CMK (cell line): ENCODE data around the gene PPHLN1.
A peak's percentile ranks its signal among the peaks of the same experiment; 100 is the strongest.

ENCODE experiments used
- DNase-seq: peaks from one replicate; pipeline ENCODE4 v3.0.0-alpha.2; 2010; ENCODE audit warnings: low read depth

The PPHLN1 gene

DNA sequence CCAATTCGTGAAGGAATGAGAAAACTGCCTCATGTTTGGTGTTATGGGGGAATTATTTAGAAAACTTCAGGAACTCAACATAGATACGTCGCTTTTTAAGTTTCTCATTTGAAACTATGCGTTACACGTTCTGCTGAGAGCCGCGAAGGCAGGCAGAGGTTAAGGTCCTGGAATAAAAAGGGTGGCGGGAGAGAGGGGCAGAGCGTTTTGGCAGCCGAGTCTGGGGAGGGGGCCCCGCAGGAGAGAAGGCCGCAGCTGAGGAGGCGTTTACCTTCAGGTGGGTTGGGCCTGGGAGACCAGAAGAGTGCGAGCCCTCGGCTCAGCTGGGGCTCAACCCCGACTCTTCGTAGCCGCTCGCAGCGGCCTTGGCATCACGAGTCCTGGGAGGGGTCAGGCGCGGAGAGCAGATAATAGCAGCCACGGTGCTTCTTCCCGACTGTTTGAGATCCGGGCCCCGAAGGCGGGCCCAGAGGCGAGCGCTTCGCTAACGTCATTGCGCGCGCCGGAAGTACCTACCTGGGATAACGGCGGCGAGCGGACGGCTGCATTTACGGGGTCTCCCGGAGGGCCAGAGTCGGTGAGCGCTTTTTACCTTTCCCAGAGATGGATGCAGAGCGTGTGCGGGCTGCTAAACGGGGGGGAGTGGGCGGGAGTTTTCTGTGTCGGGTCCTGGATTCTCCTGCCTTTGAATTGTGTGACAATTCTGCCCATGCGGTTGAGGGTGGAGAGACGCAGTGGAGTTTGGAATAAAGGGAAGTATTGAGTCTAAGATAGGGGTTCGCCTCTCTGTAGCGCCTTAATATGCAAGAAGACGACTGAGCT lies at the start of gene PPHLN1, which contains the start of gene ZCRB1:
Gene PPHLN1, plus strand, starts transcription at position 515 of the 822 bp plus-strand sequence. CDS start 9,736 bp downstream, outside the sequence.
Gene ZCRB1, minus strand, starts transcription at position 442 of the 822 bp plus-strand sequence. CDS start 1,992 bp downstream, outside the sequence.
- DNase-seq = peak; percentile 59

DNA sequence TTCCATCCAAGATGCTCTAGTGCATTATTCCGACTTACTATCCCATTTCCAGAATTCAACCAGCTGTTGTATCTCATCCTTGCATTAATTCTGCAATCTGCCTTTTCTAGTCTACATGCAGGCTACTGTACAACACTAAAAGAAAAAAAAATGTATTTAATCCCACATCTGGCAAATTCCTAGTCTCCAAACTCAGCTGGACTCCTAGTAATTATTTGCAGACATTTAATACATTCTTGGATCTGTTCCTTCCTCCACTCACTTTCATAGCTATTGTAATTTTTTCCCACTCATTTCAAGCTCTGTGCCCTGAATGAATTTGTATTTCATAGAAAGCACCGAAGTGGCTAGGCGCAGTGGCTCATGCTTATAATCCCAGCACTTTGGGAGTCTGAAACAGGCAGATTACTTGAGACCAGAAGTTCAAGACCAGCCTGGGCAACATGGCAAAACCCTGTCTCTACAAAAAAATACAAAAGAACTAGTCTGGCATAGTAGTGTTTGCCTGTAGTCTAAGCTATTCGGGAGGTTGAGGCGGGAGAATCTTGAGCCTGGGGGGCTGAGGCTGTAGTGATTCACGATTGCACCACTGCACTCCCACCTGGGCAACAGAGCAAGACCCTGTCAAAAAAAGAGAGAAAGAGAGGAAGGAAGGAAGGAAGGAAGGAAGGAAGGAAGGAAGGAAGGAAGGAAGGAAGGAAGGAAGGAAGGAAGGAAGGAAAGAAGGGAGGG lies 48.4 kb upstream of the PPHLN1 start:
- DNase-seq = no peak

DNA sequence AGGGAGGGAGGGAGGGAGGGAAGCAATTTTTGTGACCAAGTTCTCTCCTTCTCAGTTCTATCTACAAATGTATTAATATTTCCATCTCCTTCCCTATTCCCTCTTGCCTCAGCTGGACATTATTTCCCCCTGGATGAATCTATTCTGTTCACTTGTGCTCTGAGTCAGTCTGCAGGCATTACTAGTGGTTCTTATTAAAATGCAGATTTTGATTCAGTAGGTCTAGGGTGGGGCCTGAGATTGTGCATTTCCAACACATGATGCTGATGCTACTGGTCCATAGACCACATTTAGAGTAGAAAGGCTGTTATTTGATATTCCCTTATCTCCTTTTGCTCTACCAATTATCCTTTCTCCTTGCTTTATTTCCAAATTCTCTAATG lies 47.8 kb upstream of the PPHLN1 start:
- DNase-seq = no peak

DNA sequence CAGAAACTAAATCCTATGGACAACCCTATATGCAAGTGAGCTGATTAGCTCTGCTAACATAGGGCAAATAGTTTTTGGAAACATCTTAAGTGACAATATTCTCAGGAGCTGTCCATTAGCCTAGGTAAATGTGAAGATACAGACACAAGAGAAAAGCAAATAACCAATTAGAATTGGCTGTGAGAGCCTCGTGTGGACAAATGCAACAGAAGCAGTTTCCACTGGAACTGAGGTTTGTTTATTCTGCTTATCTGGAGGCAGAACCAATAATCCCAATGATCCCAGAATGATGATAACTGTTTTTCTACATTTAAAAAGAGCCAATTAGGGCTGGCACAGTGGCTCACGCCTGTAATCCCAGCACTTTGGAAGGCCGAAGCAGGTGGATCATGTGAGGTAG lies 44.7 kb upstream of the PPHLN1 start:
- no peak for DNase-seq

DNA sequence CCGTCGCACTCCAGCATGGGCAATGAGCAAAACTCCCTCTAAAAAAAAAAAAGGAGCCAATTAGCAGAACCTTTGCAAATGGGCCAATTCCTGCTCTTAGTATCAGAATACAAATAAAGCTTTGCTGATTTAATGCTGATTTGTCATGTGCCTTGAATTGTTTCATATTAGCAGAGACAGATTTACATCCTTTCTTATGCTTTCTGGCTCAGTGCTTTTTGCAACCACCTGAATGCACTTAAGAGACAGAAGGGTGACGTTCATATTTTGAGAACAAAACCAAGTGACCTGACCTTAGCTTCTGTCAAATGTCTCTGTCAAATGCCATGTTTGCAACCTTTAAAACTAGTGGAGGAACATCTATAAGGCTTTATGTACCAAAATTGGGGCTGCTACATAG lies 44.1 kb upstream of the PPHLN1 start:
- DNase-seq = no peak

DNA sequence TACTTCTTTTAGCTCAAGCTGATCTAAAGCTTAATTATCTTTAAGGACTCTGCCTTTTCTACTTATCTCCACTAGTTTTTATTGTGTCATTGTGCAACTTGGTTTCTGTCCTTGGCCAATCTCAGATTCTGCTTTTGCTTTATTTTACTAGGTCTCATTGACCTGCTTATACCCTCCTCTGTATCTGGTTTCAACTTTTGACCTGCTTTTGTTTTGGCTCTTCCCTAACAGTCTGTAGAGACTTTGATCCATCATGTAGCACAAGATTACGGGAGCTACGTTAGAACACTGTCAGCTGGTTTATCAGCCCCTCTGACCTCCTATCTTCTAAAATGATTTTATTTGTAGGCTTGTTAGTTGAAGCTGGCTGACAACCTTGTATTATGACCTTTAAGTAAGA lies 43.7 kb upstream of the PPHLN1 start:
- no peak for DNase-seq

GRCh38 chr12:42283739-42284138 lies 42.2 kb upstream of the PPHLN1 start:
- DNase-seq = no peak

DNA sequence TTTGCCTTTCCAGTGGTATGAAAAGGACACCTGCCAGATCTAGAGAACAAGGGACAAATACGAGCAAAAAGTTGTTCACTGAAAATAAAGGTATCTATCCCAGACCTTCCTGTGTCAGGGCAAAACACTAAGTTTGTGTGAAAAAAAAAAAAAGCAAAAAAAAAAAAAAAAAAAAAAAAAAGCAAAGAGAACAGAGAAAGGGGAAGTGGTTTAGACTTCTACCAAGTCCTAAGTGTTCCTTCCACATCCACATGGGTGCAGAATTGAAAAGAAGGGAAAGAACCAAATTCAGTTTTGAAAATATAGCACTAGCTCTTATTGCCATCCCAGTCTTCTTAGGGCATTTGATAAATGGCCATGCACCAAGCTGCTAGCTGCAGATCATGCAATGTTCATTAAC lies 41.8 kb upstream of the PPHLN1 start:
- no peak for DNase-seq

- no peak for DNase-seq
Observed at GRCh38 chr12:42284876-42285275, 41.1 kb upstream of the PPHLN1 start.

DNA sequence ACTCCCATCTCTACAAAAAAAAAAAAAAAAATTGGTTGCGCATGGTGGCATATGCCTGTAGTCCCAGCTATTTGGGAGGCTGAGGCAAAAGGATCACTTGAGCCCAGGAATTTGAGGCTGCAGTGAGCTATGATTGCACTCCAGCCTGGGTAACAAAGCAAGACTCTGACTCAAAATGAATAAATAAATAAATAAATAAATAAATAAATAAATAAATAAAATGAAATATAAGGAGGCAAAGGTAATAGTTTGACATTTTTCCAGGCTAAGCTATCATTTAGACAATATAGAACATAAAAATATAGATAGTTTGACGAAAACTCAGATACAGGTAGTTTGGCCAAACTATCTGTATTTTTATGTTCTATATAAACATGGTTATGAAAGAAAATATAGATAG lies 40.5 kb upstream of the PPHLN1 start:
- no peak for DNase-seq

DNA sequence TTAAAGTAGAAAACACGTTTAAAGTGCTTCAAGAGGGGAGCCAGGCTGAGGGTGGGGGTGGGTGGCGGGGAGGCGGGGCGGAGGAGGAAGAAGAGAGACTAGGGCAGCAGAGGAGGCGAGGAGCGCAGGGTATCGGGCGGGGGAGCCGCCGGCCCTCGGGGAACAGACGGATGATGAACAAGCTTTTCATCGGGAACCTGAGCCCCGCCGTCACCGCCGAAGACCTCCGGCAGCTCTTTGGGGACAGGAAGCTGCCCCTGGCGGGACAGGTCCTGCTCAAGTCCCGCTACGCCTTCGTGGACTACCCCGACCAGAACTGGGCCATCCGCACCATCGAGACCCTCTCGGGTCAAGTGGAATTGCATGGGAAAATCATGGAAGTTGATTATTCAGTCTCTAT lies 39.2 kb upstream of the PPHLN1 start:
- DNase-seq = no peak

GRCh38 chr12:42288544-42288943 lies 37.4 kb upstream of the PPHLN1 start:
- no peak for DNase-seq

DNA sequence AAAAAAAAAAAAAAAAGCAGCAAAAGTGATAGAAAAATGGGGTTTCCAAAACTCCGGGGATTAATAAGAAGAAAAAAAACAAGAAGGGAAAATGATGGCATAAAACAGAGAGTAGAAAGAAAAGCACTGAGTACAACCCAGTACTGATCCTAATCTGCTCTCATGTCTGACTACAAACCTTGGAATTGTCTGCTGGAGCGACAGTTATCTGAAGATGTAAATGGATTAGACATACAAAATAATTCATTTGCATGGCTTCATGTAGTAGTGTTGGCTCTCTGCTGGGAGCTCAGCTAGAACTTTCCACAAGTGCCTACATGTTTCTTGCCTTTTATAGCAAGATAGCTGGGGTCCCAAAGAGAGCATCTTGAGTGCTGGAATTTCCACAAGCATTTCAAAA lies 34.3 kb upstream of the PPHLN1 start:
- DNase-seq = no peak

DNA sequence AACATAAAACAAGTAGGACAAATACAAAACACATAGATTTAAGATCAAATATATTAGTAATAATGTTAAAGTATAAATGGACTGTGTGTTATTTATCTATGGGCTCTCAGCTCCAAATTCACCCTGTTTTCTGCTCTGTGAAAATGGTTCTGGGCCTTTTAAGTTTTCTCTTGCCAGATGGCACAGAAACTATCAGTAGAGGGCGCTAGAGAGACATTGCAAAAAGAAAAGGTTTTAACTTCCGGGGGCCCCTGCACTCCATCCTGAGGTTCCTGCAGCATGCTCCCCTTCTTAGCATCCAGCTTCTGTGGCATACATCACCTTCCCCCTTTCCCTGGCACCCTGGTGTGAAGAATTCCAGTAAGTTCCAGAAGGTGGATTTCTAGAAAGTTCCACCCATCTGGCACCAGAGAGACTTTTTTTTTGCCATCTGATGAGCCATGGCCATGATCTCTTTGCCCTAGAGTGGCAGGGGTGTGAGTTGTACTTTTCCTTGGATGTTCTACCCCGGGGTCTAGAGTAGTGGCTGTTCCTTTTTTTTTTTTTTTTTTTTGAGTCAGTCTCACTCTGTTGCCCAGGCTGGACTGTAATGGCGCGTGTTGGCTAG lies 29.4 kb upstream of the PPHLN1 start:
- DNase-seq = no peak

- no peak for DNase-seq
Observed at GRCh38 chr12:42298887-42299286, 27.1 kb upstream of the PPHLN1 start.

GRCh38 chr12:42299392-42300308 lies 26.3 kb upstream of the PPHLN1 start:
- no peak for DNase-seq

GRCh38 chr12:42306297-42306696 lies 19.7 kb upstream of the PPHLN1 start:
- DNase-seq = no peak

- no peak for DNase-seq
Observed at GRCh38 chr12:42308390-42308789, 17.6 kb upstream of the PPHLN1 start.

GRCh38 chr12:42309996-42310395 lies 16.0 kb upstream of the PPHLN1 start:
- DNase-seq = no peak

- DNase-seq = no peak
Observed at GRCh38 chr12:42315108-42315507, 10.9 kb upstream of the PPHLN1 start.

GRCh38 chr12:42320796-42321195 lies 5.2 kb upstream of the PPHLN1 start:
- no peak for DNase-seq

DNA sequence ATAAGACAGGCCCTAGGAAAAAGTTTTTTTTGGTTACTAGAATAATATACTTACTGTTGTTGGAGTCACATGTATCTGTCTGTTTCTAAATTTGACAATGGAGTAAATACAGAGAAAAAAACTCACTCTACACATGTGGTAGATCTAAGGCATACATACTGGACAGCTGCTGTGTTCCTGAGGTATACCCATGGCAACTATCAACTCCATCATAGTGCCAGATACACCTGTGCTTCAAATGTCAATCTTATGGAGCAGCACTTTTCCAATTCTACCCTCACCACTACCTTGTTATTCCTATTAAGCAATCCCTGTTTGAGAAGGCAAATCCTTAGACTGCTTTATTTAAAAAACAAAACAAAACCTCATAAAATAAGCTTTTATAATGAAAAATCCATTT lies 3.4 kb upstream of the PPHLN1 start:
- DNase-seq = no peak
